ENCODE measurements around the gene VWA5B2. TPM values are rescaled to one million over a fixed set of nuclear protein-coding genes. Genes with fewer than 3 reads are reported as not detected.

Gene VWA5B2
- total and polyA plus RNA-seq, 11 donors, result 0.11 TPM; not detected in 10

DNA sequence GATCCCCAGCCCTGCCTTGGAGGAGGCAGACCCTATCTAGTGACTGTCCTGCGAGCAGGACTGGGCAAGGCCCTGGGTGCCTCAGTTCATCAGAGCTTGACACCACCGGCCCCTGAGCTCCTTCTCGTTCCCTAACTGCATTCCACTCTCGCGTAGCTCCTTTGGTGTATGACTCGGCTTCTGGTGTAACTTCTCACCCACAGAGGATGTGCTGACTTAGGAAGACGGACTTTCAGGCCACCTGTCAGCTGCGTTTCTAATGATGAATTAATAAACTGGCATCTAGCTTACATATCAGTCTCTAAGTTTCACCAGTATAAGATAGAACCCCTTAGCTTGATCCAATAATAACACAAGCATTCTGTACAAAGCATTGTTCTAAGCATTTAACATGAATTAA lies 25.9 kb upstream of the VWA5B2 start:
- Histone ChIP-seq H3K4me3 (no peak overlapping the region), H3K27ac (no peak overlapping the region), H3K9me3 (no peaks in the 10 kb centered on the region), H3K36me3 (no peaks in the 10 kb centered on the region), H3K4me1 (no peaks in the 10 kb centered on the region), H3K27me3 (peaks cover 0 to 8% (median 0%) of the 10 kb centered on the region in 9 donors)
- DNase-seq (no peak), ATAC-seq (no peak)
- intact Hi-C loops (cut with DNase I), result no loop called here
- 79 to 81% (median 80%) methylated on average over 8 of the region's 8 CpGs for WGBS, 4 donors
- TF ChIP-seq CTCF (IDR thresholded peaks at IDR 0.05) (no peak), POLR2A (IDR thresholded peaks at IDR 0.05) (no peak)

GRCh38 chr3:184209146-184209923 lies 20.1 kb upstream of the VWA5B2 start:
- peaks cover 0 to 5% (median 0%) of the 10 kb centered on the region in 12 donors for H3K4me1 ChIP-seq
- no peaks in the 10 kb centered on the region for H3K36me3 ChIP-seq
- TF ChIP-seq POLR2A (IDR thresholded peaks at IDR 0.05) (no peak), CTCF (IDR thresholded peaks at IDR 0.05) (no peak)
- H3K9me3 ChIP-seq, result no peaks in the 10 kb centered on the region
- H3K27me3 ChIP-seq, result peaks cover 0 to 8% (median 0%) of the 10 kb centered on the region in 9 donors
- intact Hi-C loops (cut with DNase I), result no loop called here
- no peak overlapping the region for H3K27ac ChIP-seq
- DNase-seq, result no peak
- 59 to 63% (median 62%) methylated on average over 11 of the region's 11 CpGs for WGBS, 4 donors
- H3K4me3 ChIP-seq, result no peak overlapping the region
- no peak for ATAC-seq

GRCh38 chr3:184211297-184211696 lies 18.1 kb upstream of the VWA5B2 start:
- intact Hi-C loops (cut with DNase I), result no loop called here
- ATAC-seq, result no peak
- H3K9me3 ChIP-seq, result no peaks in the 10 kb centered on the region
- H3K4me1 ChIP-seq, result peaks cover 0 to 5% (median 0%) of the 10 kb centered on the region in 12 donors
- no peak overlapping the region for H3K27ac ChIP-seq
- WGBS, 4 donors, result 69 to 81% (median 76%) methylated on average over 5 of the region's 5 CpGs
- H3K36me3 ChIP-seq, result no peaks in the 10 kb centered on the region
- no peak overlapping the region for H3K4me3 ChIP-seq
- peaks cover 0 to 8% (median 0%) of the 10 kb centered on the region in 9 donors for H3K27me3 ChIP-seq
- no peak for DNase-seq
- TF ChIP-seq POLR2A (IDR thresholded peaks at IDR 0.05), result no peak
- no peak for TF ChIP-seq CTCF (IDR thresholded peaks at IDR 0.05)

- Histone ChIP-seq H3K27me3 (peaks cover 0 to 5% (median 0%) of the 10 kb centered on the region in 9 donors), H3K36me3 (no peaks in the 10 kb centered on the region), H3K27ac (no peak overlapping the region), H3K4me3 (no peak overlapping the region), H3K4me1 (peaks cover 0 to 5% (median 0%) of the 10 kb centered on the region in 12 donors), H3K9me3 (no peaks in the 10 kb centered on the region)
- TF ChIP-seq POLR2A (IDR thresholded peaks at IDR 0.05) (no peak), CTCF (IDR thresholded peaks at IDR 0.05) (no peak)
- no peak for ATAC-seq
- no peak for DNase-seq
- intact Hi-C loops (cut with DNase I), result no loop called here
- 79 to 81% (median 80%) methylated on average over 5 of the region's 5 CpGs for WGBS, 4 donors
These were observed 17.7 kb upstream of the VWA5B2 start for GRCh38 chr3:184211718-184212117.
